SK-N-SH treated with all-trans-retinoic acid at 6 μM for 48 hours (cell line): Measurements from ENCODE around the gene AP1G1.

Experiments
- ATAC-seq: fragments of 200-7000 bp; cut with Tn5 transposase; 3 replicates; pipeline ENCODE4 v1.9.1; 2020; ENCODE audit warnings: mild to moderate bottlenecking, moderate library complexity
- CSDC2 ChIP-seq: fragments of 250-450 bp; sonication (Bioruptor Pico); IDR thresholded peaks from 2 replicates; pipeline ENCODE4 v1.5.0; 2020; ENCODE audit warnings: mild to moderate bottlenecking, moderate library complexity
- CSRNP3 ChIP-seq: fragments of 250-450 bp; sonication (Bioruptor Pico); IDR thresholded peaks from 2 replicates; pipeline ENCODE4 v1.5.1; 2021; ENCODE audit warnings: mild to moderate bottlenecking, moderate library complexity
- ESRRG ChIP-seq: fragments of 250-450 bp; sonication (Bioruptor Pico); IDR thresholded peaks from 2 replicates; pipeline ENCODE4 v1.6.1; 2021; ENCODE audit warnings: mild to moderate bottlenecking
- ISL1 ChIP-seq: fragments of 250-450 bp; sonication (Bioruptor Pico); IDR thresholded peaks from 2 replicates; pipeline ENCODE4 v2.1.2; 2022; ENCODE audit warnings: mild to moderate bottlenecking, moderate library complexity
- PATZ1 ChIP-seq: fragments of 250-450 bp; sonication (Bioruptor Pico); IDR thresholded peaks from 2 replicates; pipeline ENCODE4 v1.8.0; 2020; ENCODE audit warnings: mild to moderate bottlenecking, moderate library complexity, borderline replicate concordance
- RARB ChIP-seq: fragments of 250-450 bp; sonication (Bioruptor Pico); IDR thresholded peaks from 2 replicates; pipeline ENCODE4 v1.8.0; 2021; ENCODE audit warnings: mild to moderate bottlenecking, moderate library complexity
- SNAI2 ChIP-seq: fragments of 250-450 bp; sonication (Bioruptor Pico); IDR thresholded peaks from 2 replicates; pipeline ENCODE4 v1.5.0; 2020; ENCODE audit warnings: mild to moderate bottlenecking, moderate library complexity
- TOX ChIP-seq: fragments of 250-450 bp; sonication (Bioruptor Pico); IDR thresholded peaks from 2 replicates; pipeline ENCODE4 v1.8.0; 2021; ENCODE audit warnings: mild to moderate bottlenecking, moderate library complexity, borderline replicate concordance
- TSHZ2 ChIP-seq: fragments of 250-450 bp; sonication (Bioruptor Pico); IDR thresholded peaks from 2 replicates; pipeline ENCODE4 v1.5.0; 2020; ENCODE audit warnings: mild to moderate bottlenecking, moderate library complexity
- ZC3H10 ChIP-seq: fragments of 250-450 bp; sonication (Bioruptor Pico); IDR thresholded peaks from 2 replicates; pipeline ENCODE4 v1.5.1; 2021; ENCODE audit warnings: mild to moderate bottlenecking, moderate library complexity
- ZFP3 ChIP-seq: fragments of 250-450 bp; sonication (Bioruptor Pico); IDR thresholded peaks from 2 replicates; pipeline ENCODE4 v1.5.0; 2020; ENCODE audit warnings: mild to moderate bottlenecking, moderate library complexity
- ZFP30 ChIP-seq: fragments of 450-650 bp; formaldehyde crosslinking; IDR thresholded peaks from 2 replicates; pipeline ENCODE4 v1.5.0; 2022; ENCODE audit warnings: mild to moderate bottlenecking, moderate library complexity
- ZNF565 ChIP-seq: fragments of 450-650 bp; formaldehyde crosslinking; conservative IDR thresholded peaks from 2 replicates; pipeline ENCODE4 v1.5.0; 2020; ENCODE audit warnings: low read depth, mild to moderate bottlenecking, moderate library complexity
- ZNF70 ChIP-seq: fragments of 450-650 bp; formaldehyde crosslinking; IDR thresholded peaks from 2 replicates; pipeline ENCODE4 v1.5.0; 2020; ENCODE audit warnings: mild to moderate bottlenecking, moderate library complexity
- ZNF8 ChIP-seq: fragments of 450-650 bp; formaldehyde crosslinking; IDR thresholded peaks from 2 replicates; pipeline ENCODE4 v1.5.0; 2020; ENCODE audit warnings: mild to moderate bottlenecking, moderate library complexity

The AP1G1 gene

GRCh38 chr16:71681360-71681759 is 127.3 kb downstream of the AP1G1 start:
- no peak for TF ChIP-seq CSRNP3 (CRISPR knock-in tag)
- no peak for TF ChIP-seq ZNF565 (CRISPR knock-in tag)
- TF ChIP-seq ISL1 (CRISPR knock-in tag), result no peak
- TF ChIP-seq ESRRG (CRISPR knock-in tag), result no peak
- TF ChIP-seq ZNF70 (CRISPR knock-in tag), result no peak
- no peak for TF ChIP-seq ZC3H10 (CRISPR knock-in tag)
- no peak for TF ChIP-seq ZNF8 (CRISPR knock-in tag)
- TF ChIP-seq SNAI2 (CRISPR knock-in tag), result no peak
- no peak for TF ChIP-seq ZFP3
- no peak for TF ChIP-seq TOX (CRISPR knock-in tag)
- TF ChIP-seq TSHZ2 (CRISPR knock-in tag), result no peak
- TF ChIP-seq RARB (CRISPR knock-in tag), result no peak
- TF ChIP-seq ZFP30, result no peak
- no peak for TF ChIP-seq CSDC2 (CRISPR knock-in tag)
- no peak for TF ChIP-seq PATZ1 (CRISPR knock-in tag)
- ATAC-seq, result no peak
